K562 (cell line): ENCODE data around the gene KCTD3. TPM values are rescaled to one million over a fixed set of nuclear protein-coding genes. Genes with fewer than 3 reads are reported as not detected.
A peak's percentile ranks its signal among the peaks of the same experiment; 100 is the strongest.

Source experiments
- ATAC-seq: fragments of 200-7000 bp; cut with Tn5 transposase; 3 replicates; pipeline ENCODE4 v1.9.1; 2020; ENCODE audit warnings: moderate library complexity
- BruUV-seq: library from RNA; stranded (reverse); fragments of 400-500 nt; replicated peaks from 2 replicates; lab custom pipeline; 2021; lab: Mats Ljungman, UMichigan
- CTCF ChIA-PET: fragments of 300-600 bp; formaldehyde crosslinking; extraction: SDS; loops from one replicate; lab custom pipeline; 2021; ENCODE audit warnings: low intra/inter-chr PET ratio; lab: Yijun Ruan, JAX
- POLR2A ChIA-PET: fragments of 300-600, 350-650 bp; sonication (Branson Sonifier 250); formaldehyde crosslinking; extraction: SDS; loops from one replicate; lab custom pipeline; 2021; ENCODE audit warnings: antibody characterized with exemption, inconsistent platforms; lab: Yijun Ruan, JAX
- DNase-seq, 4 experiments: peaks; one replicate each; pipeline versions ENCODE4 v3.0.0 to v3.0.0-alpha.2; 2011 to 2018; ENCODE audit warnings: low spot score in 3 of 4, mixed read lengths in 3 of 4; ENCODE audit errors: extremely low read depth in 1 of 4
- FAIRE-seq: peaks from 2 replicates; lab custom pipeline; 2011; peaks lifted over from hg19 to GRCh38; lab: Jason Lieb, UNC
- H2AFZ ChIP-seq: 2 replicates; pipeline ENCODE4 v1.6.0; 2011; ENCODE audit warnings: low read depth, low read length, control low read depth, inconsistent platforms
- H3K27ac ChIP-seq: fragments of 200-600 bp; 3 replicates; pipeline ENCODE4 v1.8.0; 2011; ENCODE audit warnings: low read depth, mild to moderate bottlenecking, control low read depth, inconsistent platforms, low read length, moderate library complexity, mixed read lengths; ENCODE audit errors: extremely low read depth
- H3K27me3 ChIP-seq, 2 experiments: fragments of 300-600 bp in 1 of 2; 2 replicates in 1 of 2; 3 replicates in 1 of 2; pipeline versions ENCODE4 v1.6.0 to v1.8.0; 2011; ENCODE audit warnings: inconsistent platforms in 2 of 2, low read length in 2 of 2, mild to moderate bottlenecking in 1 of 2, mixed read lengths in 1 of 2, moderate library complexity in 1 of 2; ENCODE audit not compliant: control insufficient read depth in 2 of 2, insufficient read depth in 2 of 2
- H3K36me3 ChIP-seq: fragments of 300-600 bp; 3 replicates; pipeline ENCODE4 v1.8.0; 2011; ENCODE audit warnings: mild to moderate bottlenecking, low read length, inconsistent platforms; ENCODE audit not compliant: control insufficient read depth, insufficient read depth
- H3K4me1 ChIP-seq, 2 experiments: fragments of 200-600 bp in 1 of 2; replicated peaks in 1 of 2; 2 replicates in 1 of 2; 3 replicates in 1 of 2; pipeline versions ENCODE4 v1.5.1 to v1.8.0; 2011; ENCODE audit warnings: inconsistent platforms in 2 of 2, low read length in 2 of 2, mild to moderate bottlenecking in 1 of 2, mixed read lengths in 1 of 2, moderate library complexity in 1 of 2; ENCODE audit not compliant: control insufficient read depth in 2 of 2, insufficient read depth in 2 of 2
- H3K4me2 ChIP-seq: 2 replicates; pipeline ENCODE4 v1.6.1; 2011; ENCODE audit warnings: low read length, control low read depth, inconsistent platforms, mixed read lengths; ENCODE audit not compliant: insufficient read depth
- H3K4me3 ChIP-seq: fragments of 200-600 bp; sonication (generic), shearing (Covaris generic); 2 replicates; pipeline ENCODE4 v1.5.1; 2016; ENCODE audit warnings: control low read depth, inconsistent platforms
- H3K79me2 ChIP-seq: fragments of 200-600 bp; 3 replicates; pipeline ENCODE4 v1.8.0; 2011; ENCODE audit warnings: low read length, inconsistent platforms; ENCODE audit not compliant: control insufficient read depth, insufficient read depth
- H3K9ac ChIP-seq, 2 experiments: 2 replicates each; pipeline versions ENCODE4 v1.6.0 to v1.6.1; 2011; ENCODE audit warnings: low read depth in 2 of 2, low read length in 2 of 2, control low read depth in 1 of 2, inconsistent platforms in 1 of 2, mild to moderate bottlenecking in 1 of 2, mixed read lengths in 1 of 2; ENCODE audit not compliant: insufficient read depth in 1 of 2
- H3K9me1 ChIP-seq: one replicate; pipeline ENCODE4 v1.6.0; 2011; ENCODE audit warnings: inconsistent platforms, mild to moderate bottlenecking, low read length, moderate library complexity; ENCODE audit not compliant: control insufficient read depth, insufficient read depth
- H3K9me3 ChIP-seq: replicated peaks from 2 replicates; pipeline ENCODE4 v1.5.1; 2011; ENCODE audit warnings: low read depth, low read length, inconsistent platforms; ENCODE audit not compliant: control insufficient read depth, insufficient read depth
- H4K20me1 ChIP-seq: replicated peaks from 2 replicates; pipeline ENCODE4 v1.6.1; 2011; ENCODE audit warnings: low read length, inconsistent platforms, mixed read lengths; ENCODE audit not compliant: control insufficient read depth, insufficient read depth
- ETV6 ChIP-seq, 3 experiments: fragments of 150-350 bp in 1 of 3; sonication (generic) in 1 of 3; formaldehyde crosslinking in 1 of 3; IDR thresholded peaks; 2 replicates each; pipeline versions ENCODE4 v1.6.1 to v1.8.0; 2014 to 2022; ENCODE audit warnings: borderline replicate concordance in 2 of 3, low read depth in 2 of 3, antibody characterized with exemption in 1 of 3, low read length in 1 of 3, mild to moderate bottlenecking in 1 of 3, missing genetic modification reagents in 1 of 3
- KLF16 ChIP-seq: IDR thresholded peaks from 2 replicates; pipeline ENCODE4 v1.6.1; 2016; ENCODE audit warnings: antibody characterized with exemption
- NRF1 ChIP-seq, 2 experiments: fragments of 450-650 bp; IDR thresholded peaks in 1 of 2; conservative IDR thresholded peaks in 1 of 2; 2 replicates each; pipeline ENCODE4 v1.6.1; 2014; ENCODE audit warnings: mild to moderate bottlenecking in 2 of 2
- PHF20 ChIP-seq: fragments of 450-650 bp; IDR thresholded peaks from 2 replicates; pipeline ENCODE4 v1.6.1; 2018; ENCODE audit not compliant: partially characterized antibody
- PKNOX1 ChIP-seq: fragments of 450-650 bp; IDR thresholded peaks from 2 replicates; pipeline ENCODE4 v1.6.1; 2016
- SAP30 ChIP-seq: fragments of 200-600 bp; sonication (generic); IDR thresholded peaks from 2 replicates; pipeline ENCODE4 v1.6.1; 2012; ENCODE audit warnings: borderline replicate concordance, low read depth, mild to moderate bottlenecking, moderate library complexity, low read length, control low read depth, inconsistent platforms; ENCODE audit not compliant: insufficient read depth, poor library complexity, severe bottlenecking
- TFE3 ChIP-seq: fragments of 450-650 bp; formaldehyde crosslinking; IDR thresholded peaks from 2 replicates; pipeline ENCODE4 v1.4.0; 2020; ENCODE audit warnings: mild to moderate bottlenecking, mixed read lengths
- U2AF1 ChIP-seq: fragments of 200-400 bp; formaldehyde crosslinking; optimal IDR thresholded peaks from 2 replicates; pipeline ENCODE3; 2017; ENCODE audit warnings: mild to moderate bottlenecking, low read depth, low read length, moderate library complexity
- ZNF316 ChIP-seq: fragments of 450-650 bp; IDR thresholded peaks from 2 replicates; pipeline ENCODE4 v1.6.1; 2016
- WGBS: fragments of 100-300 bp; shearing (Covaris generic); methylation state at CpG from one replicate; pipeline ENCODE4 v1.1.6; 2016; ENCODE audit warnings: low coverage, mixed read lengths; ENCODE audit not compliant: insufficient coverage; ENCODE audit errors: missing lambda C conversion rate; 5-methylcytosine and 5-hydroxymethylcytosine counted together
- in situ Hi-C: fragments of 300-500 bp; cut with MboI; formaldehyde crosslinking; loops from 4 replicates; pipeline ENCODE4 v1.15.0; 2018; ENCODE audit warnings: inconsistent platforms, mixed read lengths
- intact Hi-C: fragments of 100-400 bp; cut with micrococcal nuclease; formaldehyde crosslinking; loops from 2 replicates; pipeline ENCODE4 v1.14.2; 2022
- polyA plus RNA-seq, 8 experiments: library from polyadenylated mRNA; depleted of rRNA in 4 of 8; stranded (reverse) in 5 of 8; unstranded in 3 of 8; fragments of >200 nt; fragmentation: Nextera tagmentation in 2 of 8; fragmentation: Illumina TruSeq in 1 of 8; extraction: Ambion mirVana in 2 of 8; extraction: Trizol in 1 of 8; gene quantifications; 2 replicates each; pipeline versions ENCODE4 v1.2.1 to v1.2.3, GENCODE V29; 2011 to 2014; ENCODE audit warnings: inconsistent platforms in 1 of 8, missing spikeins in 1 of 8
- total RNA-seq, 7 experiments: library from RNA; depleted of rRNA in 6 of 7; stranded (reverse); fragments of >200 nt in 6 of 7; fragmentation: Illumina TruSeq in 2 of 7; extraction: Trizol in 2 of 7; gene quantifications; 2 replicates each; pipeline versions ENCODE4 v1.2.1 to v1.2.3, GENCODE V29; 2011 to 2021; ENCODE audit warnings: low replicate concordance in 1 of 7

The KCTD3 gene
- total and polyA plus RNA-seq, 9 of the 15 experiments (the other 6 are each of a cell fraction or from before 2014, with no cell fraction given), result 12.8 to 77.1 (median 44.3) TPM

GRCh38 chr1:215594640-215595039 lies 27.5 kb downstream of the KCTD3 start:
- WGBS, result 84% methylated on average over 3 of the region's 3 CpGs
- in situ Hi-C loops (no loop called here), intact Hi-C loops (no loop called here)
- ChIA-PET CTCF (no interaction called here), POLR2A (interaction anchor here (0.9 kb wide), 2 partner anchors 10 to 28 kb away, joined by 4 read pairs; partner anchors contain the start of gene KCTD3)
- Histone ChIP-seq H3K79me2 (peaks cover 13% of the 10 kb centered on the region; the same call in 1 of the 3 replicates), H2AFZ (no peak overlapping the region), H3K27me3 (no peaks in the 10 kb centered on the region), H4K20me1 (no peaks in the 10 kb centered on the region), H3K9ac (no peak overlapping the region), H3K9me1 (no peaks in the 10 kb centered on the region), H3K4me2 (no peak overlapping the region), H3K4me3 (no peak overlapping the region), H3K27ac (no peak overlapping the region), H3K9me3 (no peaks in the 10 kb centered on the region), H3K36me3 (peaks cover 42% of the 10 kb centered on the region), H3K4me1 (peaks cover 0 to 4% of the 10 kb centered on the region in 2 experiments; a peak in 2 of 5 replicates)
- no TSS peak for BruUV-seq
- DNase-seq, result no peak
- TF ChIP-seq TFE3 (CRISPR knock-in tag) (peak; percentile 65), U2AF1 (no peak)
- no peak for ATAC-seq
- no peak for FAIRE-seq

GRCh38 chr1:215595231-215595630 lies 28.1 kb downstream of the KCTD3 start:
- no TSS peak for BruUV-seq
- FAIRE-seq (no peak), DNase-seq (no peak), ATAC-seq (no peak)
- Histone ChIP-seq H3K4me2 (no peak overlapping the region), H4K20me1 (no peaks in the 10 kb centered on the region), H2AFZ (no peak overlapping the region), H3K9ac (no peak overlapping the region), H3K4me1 (peaks cover 0 to 4% of the 10 kb centered on the region in 2 experiments; a peak in 2 of 5 replicates), H3K9me3 (no peaks in the 10 kb centered on the region), H3K4me3 (no peak overlapping the region), H3K27me3 (no peaks in the 10 kb centered on the region), H3K79me2 (peaks cover 13% of the 10 kb centered on the region; the same call in 1 of the 3 replicates), H3K27ac (no peak overlapping the region), H3K9me1 (no peaks in the 10 kb centered on the region), H3K36me3 (peaks cover 48% of the 10 kb centered on the region)
- peak; percentile 53; the same call in 1 of the 2 replicates for TF ChIP-seq ZNF316
- no peak for TF ChIP-seq KLF16
- no peak for TF ChIP-seq NRF1 (conservative IDR thresholded peaks at IDR 0.05 in 1 of 2, IDR thresholded peaks at IDR 0.05 in 1 of 2)
- no peak for TF ChIP-seq SAP30
- no peak for TF ChIP-seq ETV6 (IDR thresholded peaks at IDR 0.05; ENCODE audit: borderline replicate concordance in 1 of 2, low read depth in 2 of 2, low read length in 1 of 2)
- TF ChIP-seq ETV6 (CRISPR knock-in tag; IDR thresholded peaks at IDR 0.05; ENCODE audit: borderline replicate concordance), result no peak
- TF ChIP-seq PKNOX1, result peak; percentile 36
- TF ChIP-seq PHF20, result no peak
- WGBS, result 67% methylated on average over 2 of the region's 2 CpGs
- POLR2A ChIA-PET, result interaction anchor here (0.9 kb wide), 1 partner anchor 9 kb away, joined by 4 read pairs; no protein-coding TSS in a partner anchor
- intact Hi-C loops (no loop called here), in situ Hi-C loops (no loop called here)
- CTCF ChIA-PET, result no interaction called here
